GM23338 (cell line): Measurements from ENCODE around the gene SELENOM. TPM values are rescaled to one million over a fixed set of nuclear protein-coding genes. Genes with fewer than 3 reads are reported as not detected.

Experiments
- ATAC-seq: fragments of 200-7000 bp; cut with Tn5 transposase; 3 replicates; pipeline ENCODE4 v1.9.1; 2020
- DNase-seq: peaks from one replicate; pipeline ENCODE4 v3.0.0-alpha.2; 2015; ENCODE audit warnings: low spot score
- H2AFZ ChIP-seq: fragments of 200-600 bp; sonication (generic); 2 replicates; pipeline ENCODE4 v1.8.0; 2016; ENCODE audit warnings: antibody characterized with exemption, mild to moderate bottlenecking, moderate library complexity
- H3F3A ChIP-seq: fragments of 200-600 bp; sonication (generic); replicated peaks from 2 replicates; pipeline ENCODE4 v1.8.0; 2017; ENCODE audit warnings: antibody characterized with exemption, mixed run types, low read depth
- H3K27ac ChIP-seq: fragments of 200-600 bp; sonication (generic); 2 replicates; pipeline ENCODE4 v1.6.1; 2016; ENCODE audit warnings: low read depth
- H3K27me3 ChIP-seq: fragments of 200-600 bp; sonication (generic); 2 replicates; pipeline ENCODE4 v1.8.0; 2016; ENCODE audit warnings: mild to moderate bottlenecking, mixed run types, moderate library complexity; ENCODE audit not compliant: insufficient read depth
- H3K36me3 ChIP-seq: fragments of 200-600 bp; sonication (generic); 2 replicates; pipeline ENCODE4 v1.8.0; 2016; ENCODE audit warnings: mild to moderate bottlenecking; ENCODE audit not compliant: insufficient read depth
- H3K4me1 ChIP-seq: fragments of 200-600 bp; sonication (generic); 2 replicates; pipeline ENCODE4 v1.8.0; 2016; ENCODE audit warnings: mild to moderate bottlenecking, moderate library complexity; ENCODE audit not compliant: insufficient read depth
- H3K4me2 ChIP-seq: fragments of 200-600 bp; sonication (generic); 2 replicates; pipeline ENCODE4 v1.7.1; 2017; ENCODE audit warnings: mixed run types
- H3K4me3 ChIP-seq: fragments of 200-600 bp; sonication (generic); 2 replicates; pipeline ENCODE4 v1.6.1; 2016; ENCODE audit warnings: mixed run types
- H3K79me2 ChIP-seq: fragments of 200-600 bp; sonication (generic); replicated peaks from 2 replicates; pipeline ENCODE4 v1.8.0; 2017; ENCODE audit warnings: mild to moderate bottlenecking; ENCODE audit not compliant: insufficient read depth
- H3K9me2 ChIP-seq: fragments of 200-600 bp; sonication (generic); 2 replicates; pipeline ENCODE4 v1.8.0; 2017; ENCODE audit not compliant: insufficient read depth
- H4K20me1 ChIP-seq: fragments of 200-600 bp; sonication (generic); replicated peaks from 2 replicates; pipeline ENCODE4 v1.8.0; 2017; ENCODE audit warnings: mild to moderate bottlenecking; ENCODE audit not compliant: insufficient read depth
- H3K27ac Mint-ChIP-seq: 2 replicates; pipeline ENCODE4 v1.8.0; 2020; ENCODE audit warnings: inconsistent platforms, mild to moderate bottlenecking, moderate library complexity, mixed read lengths
- H3K27me3 Mint-ChIP-seq: 3 replicates; pipeline ENCODE4 v1.8.0; 2022; ENCODE audit warnings: low read depth, mild to moderate bottlenecking, moderate library complexity, mixed read lengths, inconsistent platforms; ENCODE audit not compliant: insufficient read depth, poor library complexity
- H3K36me3 Mint-ChIP-seq: 3 replicates; pipeline ENCODE4 v1.8.0; 2021; ENCODE audit warnings: low read depth, mild to moderate bottlenecking, inconsistent platforms, moderate library complexity, mixed read lengths
- H3K4me1 Mint-ChIP-seq: 3 replicates; pipeline ENCODE4 v1.8.0; 2020; ENCODE audit warnings: mild to moderate bottlenecking, inconsistent platforms, mixed read lengths
- H3K4me3 Mint-ChIP-seq: 3 replicates; pipeline ENCODE4 v1.8.0; 2021; ENCODE audit warnings: moderate library complexity, mild to moderate bottlenecking, inconsistent platforms, mixed read lengths
- H3K9me3 Mint-ChIP-seq: 3 replicates; pipeline ENCODE4 v1.8.0; 2020; ENCODE audit warnings: moderate library complexity, mild to moderate bottlenecking, inconsistent platforms, mixed read lengths
- CTCF ChIP-seq, 2 experiments: fragments of 200-600 bp in 1 of 2; sonication (generic) in 1 of 2; conservative IDR thresholded peaks; 2 replicates each; pipeline versions ENCODE4 v1.5.1 to v1.6.1; 2016 to 2017; ENCODE audit warnings: antibody characterized with exemption in 2 of 2, low read depth in 2 of 2, mild to moderate bottlenecking in 2 of 2, moderate library complexity in 1 of 2
- EZH2 ChIP-seq: fragments of 200-600 bp; sonication (generic); IDR thresholded peaks from one replicate; pipeline ENCODE4 v1.8.0; 2017; ENCODE audit warnings: antibody characterized with exemption, mild to moderate bottlenecking, low read depth; ENCODE audit not compliant: unreplicated experiment
- EZH2phosphoT487 ChIP-seq: fragments of 200-600 bp; sonication (generic); IDR thresholded peaks from one replicate; pipeline ENCODE4 v1.8.1; 2018; ENCODE audit warnings: antibody characterized with exemption; ENCODE audit not compliant: unreplicated experiment
- JUNB ChIP-seq: IDR thresholded peaks from one replicate; pipeline ENCODE4 v1.6.1; 2016; ENCODE audit warnings: antibody characterized with exemption; ENCODE audit not compliant: unreplicated experiment
- NANOG ChIP-seq: IDR thresholded peaks from 2 replicates; pipeline ENCODE4 v1.6.1; 2016; ENCODE audit warnings: antibody characterized with exemption, borderline replicate concordance
- POLR2AphosphoS5 ChIP-seq: IDR thresholded peaks from 2 replicates; pipeline ENCODE4 v1.6.1; 2016; ENCODE audit warnings: antibody characterized with exemption, low read depth
- ZNF331 ChIP-seq: fragments of 250-450 bp; sonication (Bioruptor Pico); IDR thresholded peaks from 2 replicates; pipeline ENCODE4 v1.5.0; 2020; ENCODE audit warnings: low read depth, mild to moderate bottlenecking, moderate library complexity
- polyA plus RNA-seq: library from polyadenylated mRNA; unstranded; fragments of >200 nt; fragmentation: Nextera tagmentation; extraction: Ambion mirVana; gene quantifications from 2 replicates; pipeline ENCODE4 v1.2.1, GENCODE V29; 2016
- total RNA-seq: library from RNA; depleted of rRNA; stranded (reverse); fragments of >200 nt; shearing (Covaris generic); gene quantifications from 2 replicates; pipeline ENCODE4 v1.2.3, GENCODE V29; 2014
- TF ChIP-seq, protein P1 (sequence below): fragments of 250-450 bp; sonication (Bioruptor Pico); IDR thresholded peaks from 2 replicates; pipeline ENCODE4 v1.5.0; 2020; ENCODE audit warnings: mild to moderate bottlenecking, moderate library complexity

SELENOM gene
- total and polyA plus RNA-seq, 2 experiments from 2014 or later, result 44.9 to 50.8 TPM

DNA sequence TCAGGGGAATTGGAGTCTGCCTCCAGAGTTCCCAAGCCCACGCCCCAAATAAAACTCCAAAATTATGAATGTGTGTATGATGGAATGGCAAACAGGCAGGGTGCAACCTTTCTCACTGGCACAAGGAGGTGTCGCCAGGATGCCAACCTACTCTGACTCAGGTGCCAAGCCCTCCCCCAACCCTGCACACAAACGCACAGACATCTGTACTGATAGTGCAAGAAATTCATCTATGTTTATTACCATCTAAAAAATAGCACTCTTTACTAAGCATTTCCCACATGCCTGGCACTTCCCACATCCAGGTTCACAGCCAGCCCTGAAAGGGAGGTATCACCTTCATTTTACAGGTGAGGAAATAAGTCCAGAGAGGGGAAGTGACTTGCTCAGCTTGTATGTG, 31.7 kb upstream of the SELENOM start (continued):
- TF ChIP-seq, protein P1, sequence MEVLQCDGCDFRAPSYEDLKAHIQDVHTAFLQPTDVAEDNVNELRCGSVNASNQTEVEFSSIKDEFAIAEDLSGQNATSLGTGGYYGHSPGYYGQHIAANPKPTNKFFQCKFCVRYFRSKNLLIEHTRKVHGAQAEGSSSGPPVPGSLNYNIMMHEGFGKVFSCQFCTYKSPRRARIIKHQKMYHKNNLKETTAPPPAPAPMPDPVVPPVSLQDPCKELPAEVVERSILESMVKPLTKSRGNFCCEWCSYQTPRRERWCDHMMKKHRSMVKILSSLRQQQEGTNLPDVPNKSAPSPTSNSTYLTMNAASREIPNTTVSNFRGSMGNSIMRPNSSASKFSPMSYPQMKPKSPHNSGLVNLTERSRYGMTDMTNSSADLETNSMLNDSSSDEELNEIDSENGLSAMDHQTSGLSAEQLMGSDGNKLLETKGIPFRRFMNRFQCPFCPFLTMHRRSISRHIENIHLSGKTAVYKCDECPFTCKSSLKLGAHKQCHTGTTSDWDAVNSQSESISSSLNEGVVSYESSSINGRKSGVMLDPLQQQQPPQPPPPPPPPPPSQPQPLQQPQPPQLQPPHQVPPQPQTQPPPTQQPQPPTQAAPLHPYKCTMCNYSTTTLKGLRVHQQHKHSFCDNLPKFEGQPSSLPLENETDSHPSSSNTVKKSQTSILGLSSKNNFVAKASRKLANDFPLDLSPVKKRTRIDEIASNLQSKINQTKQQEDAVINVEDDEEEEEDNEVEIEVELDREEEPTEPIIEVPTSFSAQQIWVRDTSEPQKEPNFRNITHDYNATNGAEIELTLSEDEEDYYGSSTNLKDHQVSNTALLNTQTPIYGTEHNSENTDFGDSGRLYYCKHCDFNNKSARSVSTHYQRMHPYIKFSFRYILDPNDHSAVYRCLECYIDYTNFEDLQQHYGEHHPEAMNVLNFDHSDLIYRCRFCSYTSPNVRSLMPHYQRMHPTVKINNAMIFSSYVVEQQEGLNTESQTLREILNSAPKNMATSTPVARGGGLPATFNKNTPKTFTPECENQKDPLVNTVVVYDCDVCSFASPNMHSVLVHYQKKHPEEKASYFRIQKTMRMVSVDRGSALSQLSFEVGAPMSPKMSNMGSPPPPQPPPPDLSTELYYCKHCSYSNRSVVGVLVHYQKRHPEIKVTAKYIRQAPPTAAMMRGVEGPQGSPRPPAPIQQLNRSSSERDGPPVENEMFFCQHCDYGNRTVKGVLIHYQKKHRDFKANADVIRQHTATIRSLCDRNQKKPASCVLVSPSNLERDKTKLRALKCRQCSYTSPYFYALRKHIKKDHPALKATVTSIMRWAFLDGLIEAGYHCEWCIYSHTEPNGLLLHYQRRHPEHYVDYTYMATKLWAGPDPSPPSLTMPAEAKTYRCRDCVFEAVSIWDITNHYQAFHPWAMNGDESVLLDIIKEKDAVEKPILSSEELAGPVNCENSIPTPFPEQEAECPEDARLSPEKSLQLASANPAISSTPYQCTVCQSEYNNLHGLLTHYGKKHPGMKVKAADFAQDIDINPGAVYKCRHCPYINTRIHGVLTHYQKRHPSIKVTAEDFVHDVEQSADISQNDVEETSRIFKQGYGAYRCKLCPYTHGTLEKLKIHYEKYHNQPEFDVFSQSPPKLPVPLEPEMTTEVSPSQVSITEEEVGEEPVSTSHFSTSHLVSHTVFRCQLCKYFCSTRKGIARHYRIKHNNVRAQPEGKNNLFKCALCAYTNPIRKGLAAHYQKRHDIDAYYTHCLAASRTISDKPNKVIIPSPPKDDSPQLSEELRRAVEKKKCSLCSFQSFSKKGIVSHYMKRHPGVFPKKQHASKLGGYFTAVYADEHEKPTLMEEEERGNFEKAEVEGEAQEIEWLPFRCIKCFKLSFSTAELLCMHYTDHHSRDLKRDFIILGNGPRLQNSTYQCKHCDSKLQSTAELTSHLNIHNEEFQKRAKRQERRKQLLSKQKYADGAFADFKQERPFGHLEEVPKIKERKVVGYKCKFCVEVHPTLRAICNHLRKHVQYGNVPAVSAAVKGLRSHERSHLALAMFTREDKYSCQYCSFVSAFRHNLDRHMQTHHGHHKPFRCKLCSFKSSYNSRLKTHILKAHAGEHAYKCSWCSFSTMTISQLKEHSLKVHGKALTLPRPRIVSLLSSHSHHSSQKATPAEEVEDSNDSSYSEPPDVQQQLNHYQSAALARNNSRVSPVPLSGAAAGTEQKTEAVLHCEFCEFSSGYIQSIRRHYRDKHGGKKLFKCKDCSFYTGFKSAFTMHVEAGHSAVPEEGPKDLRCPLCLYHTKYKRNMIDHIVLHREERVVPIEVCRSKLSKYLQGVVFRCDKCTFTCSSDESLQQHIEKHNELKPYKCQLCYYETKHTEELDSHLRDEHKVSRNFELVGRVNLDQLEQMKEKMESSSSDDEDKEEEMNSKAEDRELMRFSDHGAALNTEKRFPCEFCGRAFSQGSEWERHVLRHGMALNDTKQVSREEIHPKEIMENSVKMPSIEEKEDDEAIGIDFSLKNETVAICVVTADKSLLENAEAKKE (CRISPR knock-in tag), result no peak
- TF ChIP-seq ZNF331 (CRISPR knock-in tag) (no peak), EZH2phosphoT487 (no peak)

DNA sequence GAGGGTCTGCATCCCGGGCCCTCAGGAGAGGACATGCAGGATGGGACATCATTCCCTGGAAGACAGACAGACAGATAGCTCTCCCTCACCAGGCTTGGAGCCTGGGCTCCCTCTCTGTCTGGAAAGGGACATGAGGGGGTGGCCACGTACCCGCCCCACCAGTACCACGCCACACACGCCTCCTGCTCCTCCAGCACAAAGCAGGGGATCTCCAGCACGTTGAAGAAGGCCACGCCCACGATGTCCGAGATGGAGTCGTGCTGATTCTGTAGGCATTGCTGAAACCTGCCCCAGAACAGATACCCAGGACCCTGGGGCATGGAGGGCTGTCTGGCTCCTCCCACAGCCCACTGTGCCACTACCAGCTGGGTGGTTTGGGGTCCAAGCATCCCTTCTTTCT, 30.8 kb upstream of the SELENOM start:
- Histone ChIP-seq H3K4me2 (peak overlapping the region; percentile 84; the same call in 1 of the 2 replicates), H3K27ac (no peak overlapping the region), H3K4me1 (peaks cover 21% of the 10 kb centered on the region), H3K79me2 (peaks cover 25% of the 10 kb centered on the region), H3F3A (no peaks in the 10 kb centered on the region), H3K9me2 (no peaks in the 10 kb centered on the region), H2AFZ (no peak overlapping the region), H4K20me1 (peaks cover 6% of the 10 kb centered on the region; the same call in 1 of the 2 replicates), H3K27me3 (no peaks in the 10 kb centered on the region), H3K4me3 (peak overlapping the region; percentile 76; the same call in 1 of the 2 replicates), H3K36me3 (peaks cover 17% of the 10 kb centered on the region)
- Mint-ChIP-seq H3K4me1 (peaks cover 16% of the 10 kb centered on the region), H3K27me3 (peaks cover 4% of the 10 kb centered on the region), H3K9me3 (no peaks in the 10 kb centered on the region), H3K4me3 (no peak overlapping the region), H3K27ac (no peak overlapping the region), H3K36me3 (peaks cover 26% of the 10 kb centered on the region)
- no peak for ATAC-seq
- no peak for DNase-seq
- TF ChIP-seq CTCF (conservative IDR thresholded peaks at IDR 0.05; ENCODE audit: low read depth in 2 of 2) (no peak), EZH2 (no peak), NANOG (no peak), JUNB (no peak), POLR2AphosphoS5 (no peak)
- TF ChIP-seq, protein P1 (CRISPR knock-in tag), result no peak
